Superior temporal gyrus (tissue), 1 donor: ENCODE results near the gene FASTKD2.
"Not testable (repeated sequence)": the region's sequence is repeated elsewhere in the genome, so short reads cannot be mapped to it uniquely, and the experiment has no call there.

ENCODE experiments used
- DNase-seq: peaks from one replicate; pipeline ENCODE4 v3.0.0-alpha.2; 2016; ENCODE audit errors: extremely low spot score

Gene FASTKD2

GRCh38 chr2:206790311-206790935, 25.0 kb downstream of the FASTKD2 start:
- DNase-seq: no peak

GRCh38 chr2:206792645-206793044, 27.2 kb downstream of the FASTKD2 start:
- DNase-seq: no peak

GRCh38 chr2:206797376-206797775, 32.0 kb downstream of the FASTKD2 start:
- no peak for DNase-seq

GRCh38 chr2:206798000-206798399, 32.6 kb downstream of the FASTKD2 start:
- DNase-seq: no peak

GRCh38 chr2:206799083-206799482, 33.7 kb downstream of the FASTKD2 start:
- DNase-seq: no peak

- DNase-seq: peak; percentile 94
Observed at GRCh38 chr2:206800506-206801417, 35.4 kb downstream of the FASTKD2 start.

GRCh38 chr2:206801418-206802189, 36.2 kb downstream of the FASTKD2 start:
- no peak for DNase-seq

- no peak for DNase-seq
Observed at GRCh38 chr2:206802654-206803514, 37.5 kb downstream of the FASTKD2 start.

- DNase-seq: no peak
Observed at GRCh38 chr2:206804326-206804725, 38.9 kb downstream of the FASTKD2 start.

GRCh38 chr2:206805887-206806607, 40.6 kb downstream of the FASTKD2 start:
- DNase-seq: no peak

GRCh38 chr2:206807624-206808023, 42.2 kb downstream of the FASTKD2 start:
- DNase-seq: not testable (repeated sequence)

- not testable (repeated sequence) for DNase-seq
Observed at GRCh38 chr2:206812471-206812870, 47.1 kb downstream of the FASTKD2 start.

GRCh38 chr2:206814498-206814897, 49.1 kb downstream of the FASTKD2 start:
- DNase-seq: peak; percentile 66

- DNase-seq: peak; percentile 53
Observed at GRCh38 chr2:206820807-206821206, 55.4 kb downstream of the FASTKD2 start.

- DNase-seq: no peak
Observed at GRCh38 chr2:206823178-206823577, 57.8 kb downstream of the FASTKD2 start.

GRCh38 chr2:206824087-206824618, 58.7 kb downstream of the FASTKD2 start:
- no peak for DNase-seq

GRCh38 chr2:206824993-206825392, 59.6 kb downstream of the FASTKD2 start:
- no peak for DNase-seq

- no peak for DNase-seq
Observed at GRCh38 chr2:206831442-206831995, 66.1 kb downstream of the FASTKD2 start.

- no peak for DNase-seq
Observed at GRCh38 chr2:206832873-206833272, 67.5 kb downstream of the FASTKD2 start.

- no peak for DNase-seq
Observed at GRCh38 chr2:206833291-206833690, 67.9 kb downstream of the FASTKD2 start.
